ENCODE results near the gene VAV3. TPM values are rescaled to one million over a fixed set of nuclear protein-coding genes. Genes with fewer than 3 reads are reported as not detected.

Gene VAV3
- total RNA-seq, 1 donor from 2014 or later: 29.1 TPM

- Mint-ChIP-seq H3K36me3 (ENCODE audit: low read depth) (no peaks in the 10 kb centered on the region), H3K27me3 (no peaks in the 10 kb centered on the region), H3K27ac (no peak overlapping the region), H3K9me3 (no peaks in the 10 kb centered on the region), H3K4me1 (peaks cover 4% of the 10 kb centered on the region), H3K4me3 (no peak overlapping the region)
- intact Hi-C loops (cut with micrococcal nuclease): no loop called here
- ATAC-seq (ENCODE audit: low read depth) (no peak), DNase-seq (no peak)
- ChIA-PET POLR2A (interaction anchor here (0.9 kb wide), 1 partner anchor 82 kb away, joined by 3 read pairs; no protein-coding TSS in a partner anchor), CTCF (interaction anchor here (0.6 kb wide), 1 partner anchor 1663 kb away, joined by 3 read pairs; no protein-coding TSS in a partner anchor)
- TF ChIP-seq CTCF (IDR thresholded peaks at IDR 0.05): no peak
These were observed 431.5 kb downstream of the VAV3 start for GRCh38 chr1:107533436-107533835.

- no peak for TF ChIP-seq CTCF (IDR thresholded peaks at IDR 0.05)
- POLR2A ChIA-PET: no interaction called here
- Mint-ChIP-seq H3K4me3 (no peak overlapping the region), H3K4me1 (peaks cover 4% of the 10 kb centered on the region), H3K27ac (no peak overlapping the region), H3K9me3 (no peaks in the 10 kb centered on the region), H3K36me3 (ENCODE audit: low read depth) (no peaks in the 10 kb centered on the region), H3K27me3 (no peaks in the 10 kb centered on the region)
- no peak for DNase-seq
- CTCF ChIA-PET: interaction anchor here (6.3 to 6.5 kb wide), 2 partner anchors 102 to 256 kb away, joined by 59 to 147 read pairs; no protein-coding TSS in a partner anchor
- no peak for ATAC-seq (ENCODE audit: low read depth)
- intact Hi-C loops (cut with micrococcal nuclease): no loop called here
These were observed 432.7 kb downstream of the VAV3 start for GRCh38 chr1:107532318-107532717.

GRCh38 chr1:107531065-107531908 lies 433.7 kb downstream of the VAV3 start:
- no peaks in the 10 kb centered on the region for H3K27me3 Mint-ChIP-seq
- CTCF ChIA-PET: interaction anchor here (0.6 to 6.5 kb wide), 6 partner anchors 101 to 737 kb away, joined by 3 to 147 read pairs (median 6); no protein-coding TSS in a partner anchor
- intact Hi-C loops (cut with micrococcal nuclease): no loop called here

GRCh38 chr1:107530543-107530942 lies 434.4 kb downstream of the VAV3 start:
- intact Hi-C loops (cut with micrococcal nuclease): no loop called here
- CTCF ChIA-PET: interaction anchor here (0.7 to 6.5 kb wide), 11 partner anchors 12 to 483 kb away, joined by 3 to 147 read pairs (median 6); no protein-coding TSS in a partner anchor
- Mint-ChIP-seq H3K9me3 (no peaks in the 10 kb centered on the region), H3K4me3 (no peak overlapping the region), H3K27ac (no peak overlapping the region), H3K4me1 (peaks cover 4% of the 10 kb centered on the region), H3K27me3 (no peaks in the 10 kb centered on the region), H3K36me3 (ENCODE audit: low read depth) (no peaks in the 10 kb centered on the region)
- ATAC-seq (ENCODE audit: low read depth) (no peak), DNase-seq (no peak)
- TF ChIP-seq CTCF (IDR thresholded peaks at IDR 0.05): no peak
- POLR2A ChIA-PET: no interaction called here

More at GRCh38 chr1:107531065-107531908, 433.7 kb downstream of the VAV3 start:
- no peak for DNase-seq
- POLR2A ChIA-PET: no interaction called here
- H3K36me3 Mint-ChIP-seq (ENCODE audit: low read depth): no peaks in the 10 kb centered on the region
- peaks cover 4% of the 10 kb centered on the region for H3K4me1 Mint-ChIP-seq
- no peak overlapping the region for H3K4me3 Mint-ChIP-seq
- no peak for ATAC-seq (ENCODE audit: low read depth)
- H3K27ac Mint-ChIP-seq: no peak overlapping the region
- no peaks in the 10 kb centered on the region for H3K9me3 Mint-ChIP-seq
- TF ChIP-seq CTCF (IDR thresholded peaks at IDR 0.05): no peak

GRCh38 chr1:107529511-107530149 lies 435.4 kb downstream of the VAV3 start:
- Mint-ChIP-seq H3K27me3 (no peaks in the 10 kb centered on the region), H3K4me3 (no peak overlapping the region), H3K4me1 (peaks cover 4% of the 10 kb centered on the region), H3K36me3 (ENCODE audit: low read depth) (no peaks in the 10 kb centered on the region), H3K27ac (no peak overlapping the region), H3K9me3 (no peaks in the 10 kb centered on the region)
- intact Hi-C loops (cut with micrococcal nuclease): loop anchor here (1.0 to 2.0 kb wide), 9 partner anchors 49 to 1507 kb away; partner anchors contain the start of gene NTNG1
- DNase-seq: no peak
- peak; percentile 25 for TF ChIP-seq CTCF (IDR thresholded peaks at IDR 0.05)
- POLR2A ChIA-PET: no interaction called here
- ATAC-seq (ENCODE audit: low read depth): peak; percentile 95
- CTCF ChIA-PET: interaction anchor here (0.7 to 6.5 kb wide), 42 partner anchors 9 to 598 kb away, joined by 3 to 147 read pairs (median 4); no protein-coding TSS in a partner anchor

All from activated B cell treated with CpG ODN at 0.5 μM for 24 hours (primary cell).